ENCODE data around the gene IL17RA.

IL17RA gene

DNA sequence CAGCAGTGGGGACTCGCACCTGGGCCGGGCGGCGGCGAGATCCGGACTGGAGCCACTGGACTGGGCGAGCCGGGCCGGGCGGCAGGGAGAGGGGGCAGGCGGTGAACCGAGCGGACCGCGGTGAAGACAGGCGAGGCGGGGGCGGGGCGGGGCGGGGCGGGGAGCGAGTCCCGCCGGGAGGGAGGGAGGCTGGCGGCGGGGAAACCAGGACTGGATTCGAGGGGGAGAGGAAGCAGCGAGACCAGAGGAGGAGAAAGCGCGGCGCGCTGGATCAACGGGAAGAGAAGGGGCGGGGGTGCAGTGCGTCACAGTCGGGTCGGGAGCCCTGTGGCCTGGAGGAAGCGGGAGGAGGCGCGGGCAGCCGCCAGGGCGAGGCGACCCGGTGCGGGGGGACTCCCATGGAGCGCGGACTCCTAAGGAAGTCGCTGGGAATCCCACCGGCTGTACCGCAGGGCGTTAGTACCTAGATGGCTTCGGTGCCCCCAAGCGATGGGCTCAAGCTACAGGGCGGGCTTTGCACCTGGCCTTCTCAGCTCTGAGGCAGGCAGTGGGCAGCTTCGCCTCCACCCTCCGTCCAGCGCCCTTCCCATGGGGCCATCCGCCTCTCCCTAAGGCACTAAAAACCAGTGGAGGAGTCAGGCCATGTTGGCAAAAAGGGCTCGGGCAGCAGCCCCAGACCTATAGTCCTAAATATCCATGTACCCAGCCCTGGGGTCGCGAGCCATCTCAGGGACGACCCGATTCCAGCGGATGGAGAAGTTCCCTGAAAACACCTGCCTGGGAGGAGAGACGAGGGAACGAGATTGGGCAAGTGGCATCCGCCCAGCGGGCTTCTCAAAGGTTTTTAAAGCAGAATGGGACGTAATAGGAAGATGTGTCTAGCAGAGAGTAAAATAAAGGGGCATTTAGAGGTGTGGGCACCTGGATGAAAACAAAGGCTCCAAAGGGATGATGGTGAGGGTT is 36.7 kb downstream of the IL17RA start, which contains the start of gene TMEM121B (continued):
- TF ChIP-seq, protein P1, sequence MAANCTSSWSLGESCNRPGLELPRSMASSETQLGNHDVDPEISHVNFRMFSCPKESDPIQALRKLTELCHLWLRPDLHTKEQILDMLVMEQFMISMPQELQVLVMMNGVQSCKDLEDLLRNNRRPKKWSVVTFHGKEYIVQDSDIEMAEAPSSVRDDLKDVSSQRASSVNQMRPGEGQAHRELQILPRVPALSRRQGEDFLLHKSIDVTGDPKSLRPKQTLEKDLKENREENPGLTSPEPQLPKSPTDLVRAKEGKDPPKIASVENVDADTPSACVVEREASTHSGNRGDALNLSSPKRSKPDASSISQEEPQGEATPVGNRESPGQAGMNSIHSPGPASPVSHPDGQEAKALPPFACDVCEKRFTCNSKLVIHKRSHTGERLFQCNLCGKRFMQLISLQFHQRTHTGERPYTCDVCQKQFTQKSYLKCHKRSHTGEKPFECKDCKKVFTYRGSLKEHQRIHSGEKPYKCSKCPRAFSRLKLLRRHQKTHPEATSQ (tag by site-specific recombination; IDR thresholded peaks at IDR 0.05): peak; percentile 73; the same call in 1 of the 2 replicates
- TF ChIP-seq, protein P2, sequence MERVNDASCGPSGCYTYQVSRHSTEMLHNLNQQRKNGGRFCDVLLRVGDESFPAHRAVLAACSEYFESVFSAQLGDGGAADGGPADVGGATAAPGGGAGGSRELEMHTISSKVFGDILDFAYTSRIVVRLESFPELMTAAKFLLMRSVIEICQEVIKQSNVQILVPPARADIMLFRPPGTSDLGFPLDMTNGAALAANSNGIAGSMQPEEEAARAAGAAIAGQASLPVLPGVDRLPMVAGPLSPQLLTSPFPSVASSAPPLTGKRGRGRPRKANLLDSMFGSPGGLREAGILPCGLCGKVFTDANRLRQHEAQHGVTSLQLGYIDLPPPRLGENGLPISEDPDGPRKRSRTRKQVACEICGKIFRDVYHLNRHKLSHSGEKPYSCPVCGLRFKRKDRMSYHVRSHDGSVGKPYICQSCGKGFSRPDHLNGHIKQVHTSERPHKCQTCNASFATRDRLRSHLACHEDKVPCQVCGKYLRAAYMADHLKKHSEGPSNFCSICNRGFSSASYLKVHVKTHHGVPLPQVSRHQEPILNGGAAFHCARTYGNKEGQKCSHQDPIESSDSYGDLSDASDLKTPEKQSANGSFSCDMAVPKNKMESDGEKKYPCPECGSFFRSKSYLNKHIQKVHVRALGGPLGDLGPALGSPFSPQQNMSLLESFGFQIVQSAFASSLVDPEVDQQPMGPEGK (tag by site-specific recombination; IDR thresholded peaks at IDR 0.05): peak; percentile 74
- peak; percentile 88; the same call in 1 of the 2 replicates for TF ChIP-seq KLF9 (tag by site-specific recombination; IDR thresholded peaks at IDR 0.05; ENCODE audit: low read depth)
- peak; percentile 58; the same call in 1 of the 2 replicates for TF ChIP-seq GLI4 (tag by site-specific recombination; IDR thresholded peaks at IDR 0.05)
- TF ChIP-seq, protein P3, sequence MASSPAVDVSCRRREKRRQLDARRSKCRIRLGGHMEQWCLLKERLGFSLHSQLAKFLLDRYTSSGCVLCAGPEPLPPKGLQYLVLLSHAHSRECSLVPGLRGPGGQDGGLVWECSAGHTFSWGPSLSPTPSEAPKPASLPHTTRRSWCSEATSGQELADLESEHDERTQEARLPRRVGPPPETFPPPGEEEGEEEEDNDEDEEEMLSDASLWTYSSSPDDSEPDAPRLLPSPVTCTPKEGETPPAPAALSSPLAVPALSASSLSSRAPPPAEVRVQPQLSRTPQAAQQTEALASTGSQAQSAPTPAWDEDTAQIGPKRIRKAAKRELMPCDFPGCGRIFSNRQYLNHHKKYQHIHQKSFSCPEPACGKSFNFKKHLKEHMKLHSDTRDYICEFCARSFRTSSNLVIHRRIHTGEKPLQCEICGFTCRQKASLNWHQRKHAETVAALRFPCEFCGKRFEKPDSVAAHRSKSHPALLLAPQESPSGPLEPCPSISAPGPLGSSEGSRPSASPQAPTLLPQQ (tag by site-specific recombination; IDR thresholded peaks at IDR 0.05): peak; percentile 80
- TF ChIP-seq, protein P4, sequence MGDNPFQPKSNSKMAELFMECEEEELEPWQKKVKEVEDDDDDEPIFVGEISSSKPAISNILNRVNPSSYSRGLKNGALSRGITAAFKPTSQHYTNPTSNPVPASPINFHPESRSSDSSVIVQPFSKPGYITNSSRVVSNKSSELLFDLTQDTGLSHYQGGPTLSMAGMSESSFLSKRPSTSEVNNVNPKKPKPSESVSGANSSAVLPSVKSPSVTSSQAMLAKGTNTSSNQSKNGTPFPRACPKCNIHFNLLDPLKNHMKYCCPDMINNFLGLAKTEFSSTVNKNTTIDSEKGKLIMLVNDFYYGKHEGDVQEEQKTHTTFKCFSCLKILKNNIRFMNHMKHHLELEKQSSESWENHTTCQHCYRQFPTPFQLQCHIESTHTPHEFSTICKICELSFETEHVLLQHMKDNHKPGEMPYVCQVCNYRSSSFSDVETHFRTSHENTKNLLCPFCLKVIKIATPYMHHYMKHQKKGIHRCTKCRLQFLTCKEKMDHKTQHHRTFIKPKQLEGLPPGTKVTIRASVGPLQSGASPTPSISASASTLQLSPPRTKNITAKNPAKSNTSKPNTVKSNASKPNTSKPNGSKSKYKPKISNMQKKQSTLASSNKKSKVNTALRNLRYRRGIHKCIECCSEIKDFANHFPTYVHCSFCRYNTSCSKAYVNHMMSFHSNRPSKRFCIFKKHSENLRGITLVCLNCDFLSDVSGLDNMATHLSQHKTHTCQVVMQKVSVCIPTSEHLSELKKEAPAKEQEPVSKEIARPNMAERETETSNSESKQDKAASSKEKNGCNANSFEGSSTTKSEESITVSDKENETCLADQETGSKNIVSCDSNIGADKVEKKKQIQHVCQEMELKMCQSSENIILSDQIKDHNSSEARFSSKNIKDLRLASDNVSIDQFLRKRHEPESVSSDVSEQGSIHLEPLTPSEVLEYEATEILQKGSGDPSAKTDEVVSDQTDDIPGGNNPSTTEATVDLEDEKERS (tag by site-specific recombination; IDR thresholded peaks at IDR 0.05): peak; percentile 73; the same call in 1 of the 2 replicates
- TF ChIP-seq, protein P5, sequence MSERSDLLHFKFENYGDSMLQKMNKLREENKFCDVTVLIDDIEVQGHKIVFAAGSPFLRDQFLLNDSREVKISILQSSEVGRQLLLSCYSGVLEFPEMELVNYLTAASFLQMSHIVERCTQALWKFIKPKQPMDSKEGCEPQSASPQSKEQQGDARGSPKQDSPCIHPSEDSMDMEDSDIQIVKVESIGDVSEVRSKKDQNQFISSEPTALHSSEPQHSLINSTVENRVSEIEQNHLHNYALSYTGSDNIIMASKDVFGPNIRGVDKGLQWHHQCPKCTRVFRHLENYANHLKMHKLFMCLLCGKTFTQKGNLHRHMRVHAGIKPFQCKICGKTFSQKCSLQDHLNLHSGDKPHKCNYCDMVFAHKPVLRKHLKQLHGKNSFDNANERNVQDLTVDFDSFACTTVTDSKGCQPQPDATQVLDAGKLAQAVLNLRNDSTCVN (tag by site-specific recombination; optimal IDR thresholded peaks at IDR 0.05): peak; percentile 78
- TF ChIP-seq, protein P6, sequence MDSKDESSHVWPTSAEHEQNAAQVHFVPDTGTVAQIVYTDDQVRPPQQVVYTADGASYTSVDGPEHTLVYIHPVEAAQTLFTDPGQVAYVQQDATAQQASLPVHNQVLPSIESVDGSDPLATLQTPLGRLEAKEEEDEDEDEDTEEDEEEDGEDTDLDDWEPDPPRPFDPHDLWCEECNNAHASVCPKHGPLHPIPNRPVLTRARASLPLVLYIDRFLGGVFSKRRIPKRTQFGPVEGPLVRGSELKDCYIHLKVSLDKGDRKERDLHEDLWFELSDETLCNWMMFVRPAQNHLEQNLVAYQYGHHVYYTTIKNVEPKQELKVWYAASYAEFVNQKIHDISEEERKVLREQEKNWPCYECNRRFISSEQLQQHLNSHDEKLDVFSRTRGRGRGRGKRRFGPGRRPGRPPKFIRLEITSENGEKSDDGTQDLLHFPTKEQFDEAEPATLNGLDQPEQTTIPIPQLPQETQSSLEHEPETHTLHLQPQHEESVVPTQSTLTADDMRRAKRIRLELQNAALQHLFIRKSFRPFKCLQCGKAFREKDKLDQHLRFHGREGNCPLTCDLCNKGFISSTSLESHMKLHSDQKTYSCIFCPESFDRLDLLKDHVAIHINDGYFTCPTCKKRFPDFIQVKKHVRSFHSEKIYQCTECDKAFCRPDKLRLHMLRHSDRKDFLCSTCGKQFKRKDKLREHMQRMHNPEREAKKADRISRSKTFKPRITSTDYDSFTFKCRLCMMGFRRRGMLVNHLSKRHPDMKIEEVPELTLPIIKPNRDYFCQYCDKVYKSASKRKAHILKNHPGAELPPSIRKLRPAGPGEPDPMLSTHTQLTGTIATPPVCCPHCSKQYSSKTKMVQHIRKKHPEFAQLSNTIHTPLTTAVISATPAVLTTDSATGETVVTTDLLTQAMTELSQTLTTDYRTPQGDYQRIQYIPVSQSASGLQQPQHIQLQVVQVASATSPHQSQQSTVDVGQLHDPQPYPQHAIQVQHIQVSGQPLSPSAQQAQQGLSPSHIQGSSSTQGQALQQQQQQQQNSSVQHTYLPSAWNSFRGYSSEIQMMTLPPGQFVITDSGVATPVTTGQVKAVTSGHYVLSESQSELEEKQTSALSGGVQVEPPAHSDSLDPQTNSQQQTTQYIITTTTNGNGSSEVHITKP (tag by site-specific recombination; IDR thresholded peaks at IDR 0.05): peak; percentile 97
- TF ChIP-seq ZNF76 (tag by site-specific recombination; IDR thresholded peaks at IDR 0.05; ENCODE audit: borderline replicate concordance, low read depth): peak; percentile 78; the same call in 1 of the 2 replicates
- TF ChIP-seq ZFP69B (tag by site-specific recombination; IDR thresholded peaks at IDR 0.05): peak; percentile 70; the same call in 1 of the 2 replicates
- no peak for TF ChIP-seq ZNF561 (tag by site-specific recombination; IDR thresholded peaks at IDR 0.05; ENCODE audit: borderline replicate concordance)
- peak; percentile 50 for TF ChIP-seq WT1 (tag by site-specific recombination; IDR thresholded peaks at IDR 0.05)
- peak; percentile 87 for TF ChIP-seq ZNF629 (tag by site-specific recombination; IDR thresholded peaks at IDR 0.05)
- TF ChIP-seq ZNF529 (tag by site-specific recombination; IDR thresholded peaks at IDR 0.05; ENCODE audit: insufficient replicate concordance): no peak
- TF ChIP-seq ZFHX2 (tag by site-specific recombination; conservative IDR thresholded peaks at IDR 0.05): peak; percentile 66
- peak; percentile 84 for TF ChIP-seq KLF16 (tag by site-specific recombination; IDR thresholded peaks at IDR 0.05)
- TF ChIP-seq ZNF530 (tag by site-specific recombination; IDR thresholded peaks at IDR 0.05; ENCODE audit: low read depth): no peak
- no peak for TF ChIP-seq HOXA7 (CRISPR knock-in tag; IDR thresholded peaks at IDR 0.05; ENCODE audit: borderline replicate concordance)
- TF ChIP-seq ZNF623 (tag by site-specific recombination; IDR thresholded peaks at IDR 0.05): no peak
- peak; percentile 53; the same call in 1 of the 2 replicates for TF ChIP-seq ZNF366 (tag by site-specific recombination; conservative IDR thresholded peaks at IDR 0.05)
- TF ChIP-seq GLIS1 (tag by site-specific recombination; IDR thresholded peaks at IDR 0.05): peak; percentile 75
- TF ChIP-seq, protein P7, sequence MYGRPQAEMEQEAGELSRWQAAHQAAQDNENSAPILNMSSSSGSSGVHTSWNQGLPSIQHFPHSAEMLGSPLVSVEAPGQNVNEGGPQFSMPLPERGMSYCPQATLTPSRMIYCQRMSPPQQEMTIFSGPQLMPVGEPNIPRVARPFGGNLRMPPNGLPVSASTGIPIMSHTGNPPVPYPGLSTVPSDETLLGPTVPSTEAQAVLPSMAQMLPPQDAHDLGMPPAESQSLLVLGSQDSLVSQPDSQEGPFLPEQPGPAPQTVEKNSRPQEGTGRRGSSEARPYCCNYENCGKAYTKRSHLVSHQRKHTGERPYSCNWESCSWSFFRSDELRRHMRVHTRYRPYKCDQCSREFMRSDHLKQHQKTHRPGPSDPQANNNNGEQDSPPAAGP (tag by site-specific recombination; IDR thresholded peaks at IDR 0.05): peak; percentile 96
- peak; percentile 80 for TF ChIP-seq GLIS2 (tag by site-specific recombination; IDR thresholded peaks at IDR 0.05)
- TF ChIP-seq ZNF596 (tag by site-specific recombination; IDR thresholded peaks at IDR 0.05): no peak
